H9 (cell line): ENCODE data around the gene NAPB. TPM values are rescaled to one million over a fixed set of nuclear protein-coding genes. Genes with fewer than 3 reads are reported as not detected.

Experiments
- DNase-seq: peaks from one replicate; pipeline ENCODE4 v3.0.0-alpha.2; 2017
- H2AFZ ChIP-seq: one replicate; pipeline ENCODE4 v1.6.1; 2013; ENCODE audit warnings: mild to moderate bottlenecking, low read length, control low read depth, moderate library complexity
- H2AK5ac ChIP-seq: 2 replicates; pipeline ENCODE4 v1.6.1; 2013; ENCODE audit warnings: low read length, control low read depth, mixed read lengths; ENCODE audit not compliant: insufficient read length
- H2BK120ac ChIP-seq: one replicate; pipeline ENCODE4 v1.6.1; 2013; ENCODE audit warnings: low read depth, mild to moderate bottlenecking, low read length, control low read depth, inconsistent platforms; ENCODE audit not compliant: poor library complexity, severe bottlenecking
- H2BK12ac ChIP-seq: 2 replicates; pipeline ENCODE4 v1.6.1; 2013; ENCODE audit warnings: low read length, control low read depth, mixed read lengths, low read depth; ENCODE audit not compliant: insufficient read length
- H2BK15ac ChIP-seq: 2 replicates; pipeline ENCODE4 v1.6.1; 2013; ENCODE audit warnings: low read depth, low read length, control low read depth
- H2BK20ac ChIP-seq: one replicate; pipeline ENCODE4 v1.6.1; 2013; ENCODE audit warnings: low read depth, mild to moderate bottlenecking, low read length, control low read depth, inconsistent platforms; ENCODE audit not compliant: poor library complexity, severe bottlenecking
- H2BK5ac ChIP-seq: 2 replicates; pipeline ENCODE4 v1.6.1; 2013; ENCODE audit warnings: low read length, control low read depth, mixed read lengths; ENCODE audit not compliant: insufficient read length
- H3K14ac ChIP-seq: 2 replicates; pipeline ENCODE4 v1.6.1; 2013; ENCODE audit warnings: low read length, control low read depth; ENCODE audit not compliant: insufficient read depth
- H3K18ac ChIP-seq: 2 replicates; pipeline ENCODE4 v1.6.1; 2013; ENCODE audit warnings: low read depth, mild to moderate bottlenecking, mixed read lengths, low read length, control low read depth; ENCODE audit not compliant: insufficient read length
- H3K23ac ChIP-seq: 2 replicates; pipeline ENCODE4 v1.6.1; 2013; ENCODE audit warnings: low read length, control low read depth, mixed read lengths, low read depth; ENCODE audit not compliant: insufficient read length
- H3K23me2 ChIP-seq: 2 replicates; pipeline ENCODE4 v1.6.1; 2013; ENCODE audit warnings: low read depth, mild to moderate bottlenecking, mixed read lengths, low read length, control low read depth; ENCODE audit not compliant: insufficient read length, poor library complexity, severe bottlenecking
- H3K27ac ChIP-seq: 2 replicates; pipeline ENCODE4 v1.5.1; 2013; ENCODE audit warnings: low read length, control low read depth, mixed read lengths, low read depth; ENCODE audit not compliant: insufficient read length
- H3K27me3 ChIP-seq: 2 replicates; pipeline ENCODE4 v1.6.1; 2013; ENCODE audit warnings: low read length, control low read depth, inconsistent platforms; ENCODE audit not compliant: insufficient read depth
- H3K4ac ChIP-seq: 2 replicates; pipeline ENCODE4 v1.6.1; 2013; ENCODE audit warnings: low read depth, mild to moderate bottlenecking, control low read depth, inconsistent platforms, low read length, moderate library complexity
- H3K4me1 ChIP-seq: 2 replicates; pipeline ENCODE4 v1.6.1; 2013; ENCODE audit warnings: low read length, control low read depth, inconsistent platforms; ENCODE audit not compliant: insufficient read depth
- H3K4me2 ChIP-seq: 2 replicates; pipeline ENCODE4 v1.6.1; 2013; ENCODE audit warnings: low read length, control low read depth, mixed read lengths; ENCODE audit not compliant: insufficient read length, insufficient read depth
- H3K56ac ChIP-seq: 2 replicates; pipeline ENCODE4 v1.6.1; 2013; ENCODE audit warnings: low read depth, mild to moderate bottlenecking, mixed read lengths, low read length, control low read depth; ENCODE audit not compliant: insufficient read length
- H3K79me1 ChIP-seq: 2 replicates; pipeline ENCODE4 v1.6.1; 2013; ENCODE audit warnings: low read depth, mild to moderate bottlenecking, moderate library complexity, low read length, control low read depth, inconsistent platforms; ENCODE audit not compliant: insufficient read depth, poor library complexity, severe bottlenecking
- H3K79me2 ChIP-seq: 2 replicates; pipeline ENCODE4 v1.6.1; 2013; ENCODE audit warnings: low read length, control low read depth, inconsistent platforms; ENCODE audit not compliant: insufficient read depth
- H3K9ac ChIP-seq: 2 replicates; pipeline ENCODE4 v1.6.1; 2013; ENCODE audit warnings: low read length, control low read depth, mixed read lengths; ENCODE audit not compliant: insufficient read length; ENCODE audit errors: extremely low read depth
- H3K9me3 ChIP-seq: one replicate; pipeline ENCODE4 v1.6.1; 2013; ENCODE audit warnings: low read depth, low read length, inconsistent platforms; ENCODE audit not compliant: control insufficient read depth
- H3T11ph ChIP-seq: one replicate; pipeline ENCODE4 v1.6.1; 2013; ENCODE audit warnings: mild to moderate bottlenecking, low read length, control low read depth, inconsistent platforms
- H4K20me1 ChIP-seq: one replicate; pipeline ENCODE4 v1.6.1; 2013; ENCODE audit not compliant: control insufficient read depth, insufficient read length, insufficient read depth
- H4K5ac ChIP-seq: 2 replicates; pipeline ENCODE4 v1.6.1; 2013; ENCODE audit warnings: low read depth, mild to moderate bottlenecking, mixed read lengths, low read length, control low read depth; ENCODE audit not compliant: insufficient read length
- H4K8ac ChIP-seq: replicated peaks from 2 replicates; pipeline ENCODE4 v1.6.1; 2013; ENCODE audit warnings: low read length, control low read depth, mixed read lengths, low read depth; ENCODE audit not compliant: insufficient read length
- H4K91ac ChIP-seq: 2 replicates; pipeline ENCODE4 v1.6.1; 2013; ENCODE audit warnings: low read depth, mild to moderate bottlenecking, moderate library complexity, mixed read lengths, low read length, control low read depth; ENCODE audit not compliant: insufficient read length
- H3K27ac Mint-ChIP-seq, 3 experiments: 2 replicates in 2 of 3; 3 replicates in 1 of 3; pipeline ENCODE4 v1.8.0; 2020 to 2021; ENCODE audit warnings: mixed read lengths in 3 of 3, mild to moderate bottlenecking in 1 of 3, moderate library complexity in 1 of 3
- H3K27me3 Mint-ChIP-seq: 2 replicates; pipeline ENCODE4 v1.8.0; 2021; ENCODE audit warnings: low read depth, mild to moderate bottlenecking, moderate library complexity, mixed read lengths
- H3K36me3 Mint-ChIP-seq, 3 experiments: 2 replicates in 2 of 3; 3 replicates in 1 of 3; pipeline ENCODE4 v1.8.0; 2020 to 2021; ENCODE audit warnings: low read depth in 3 of 3, mixed read lengths in 3 of 3; ENCODE audit not compliant: insufficient read depth in 1 of 3
- H3K4me1 Mint-ChIP-seq, 2 experiments: 2 replicates each; pipeline ENCODE4 v1.8.0; 2020; ENCODE audit warnings: mixed read lengths in 2 of 2
- H3K4me3 Mint-ChIP-seq, 2 experiments: 2 replicates in 1 of 2; 3 replicates in 1 of 2; pipeline ENCODE4 v1.8.0; 2020 to 2021; ENCODE audit warnings: mild to moderate bottlenecking in 2 of 2, mixed read lengths in 2 of 2, moderate library complexity in 1 of 2
- H3K9me3 Mint-ChIP-seq, 2 experiments: 2 replicates in 1 of 2; 3 replicates in 1 of 2; pipeline ENCODE4 v1.8.0; 2020; ENCODE audit warnings: mild to moderate bottlenecking in 2 of 2, mixed read lengths in 2 of 2, moderate library complexity in 1 of 2
- WGBS: extraction: QIAGEN DNeasy Blood & Tissue Kit; methylation state at CpG from one replicate; pipeline ENCODE4 v1.1.7; 2013; ENCODE audit warnings: missing lambda C conversion rate, low lambda C conversion rate, mixed read lengths; ENCODE audit not compliant: insufficient read length; ENCODE audit errors: extremely low coverage; 5-methylcytosine and 5-hydroxymethylcytosine counted together
- total RNA-seq: library from RNA; stranded (reverse); gene quantifications from 2 replicates; pipeline ENCODE4 v1.2.1, GENCODE V29; 2021
- TF ChIP-seq, protein P1 (sequence below): fragments of 200-600 bp; sonication (generic); conservative IDR thresholded peaks from 3 replicates; pipeline ENCODE4 v1.8.0; 2021; ENCODE audit warnings: antibody characterized with exemption, mild to moderate bottlenecking

Gene NAPB
- total RNA-seq, 1 experiment from 2014 or later = 10.4 TPM

DNA sequence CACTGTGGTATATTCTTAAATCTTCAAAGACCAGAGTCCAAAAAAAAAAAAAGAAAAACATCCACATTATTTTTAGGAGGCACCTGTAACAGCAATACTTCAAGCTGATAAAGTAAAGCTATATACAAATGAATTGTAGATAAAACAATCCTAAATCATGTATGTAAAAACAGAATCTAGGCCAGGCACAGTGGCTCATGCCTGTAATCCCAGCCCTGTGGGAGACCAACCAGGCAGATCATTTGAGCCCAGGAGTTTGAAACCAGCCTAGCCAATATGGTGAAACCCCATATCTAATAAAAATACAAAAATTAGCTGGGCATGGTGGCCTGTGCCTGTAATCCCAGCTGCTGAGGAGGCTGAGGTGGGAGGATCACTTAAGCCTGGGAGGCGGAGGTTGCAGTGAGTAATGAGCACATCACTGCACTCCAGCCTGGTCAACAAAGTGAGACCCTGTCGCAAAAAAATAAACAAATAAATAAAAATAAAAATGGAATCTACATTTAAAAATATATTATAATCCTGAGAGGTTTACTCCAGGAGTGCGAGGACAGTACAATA, 7.3 kb downstream of the NAPB start:
- Mint-ChIP-seq H3K36me3 (peaks cover 0 to 6% (median 0%) of the 10 kb centered on the region in 3 experiments; a peak in 2 of 7 replicates), H3K4me1 (peaks cover 8 to 23% of the 10 kb centered on the region in 2 experiments), H3K27ac (no peak overlapping the region), H3K4me3 (no peak overlapping the region), H3K27me3 (no peaks in the 10 kb centered on the region), H3K9me3 (no peaks in the 10 kb centered on the region)
- Histone ChIP-seq H3K23ac (no peak overlapping the region), H3K4me2 (no peak overlapping the region), H4K8ac (no peak overlapping the region), H3K79me1 (peaks cover 8% of the 10 kb centered on the region), H3K4ac (no peak overlapping the region), H3K14ac (no peak overlapping the region), H3K18ac (no peak overlapping the region), H3K9ac (no peak overlapping the region), H3K9me3 (no peaks in the 10 kb centered on the region), H2BK15ac (no peak overlapping the region), H2BK12ac (no peak overlapping the region), H3K23me2 (no peaks in the 10 kb centered on the region), H3T11ph (no peak overlapping the region), H3K56ac (no peak overlapping the region), H4K91ac (no peak overlapping the region), H4K20me1 (no peaks in the 10 kb centered on the region), H2BK120ac (no peak overlapping the region), H2AFZ (no peak overlapping the region), H2AK5ac (no peak overlapping the region), H2BK20ac (no peak overlapping the region), H2BK5ac (no peak overlapping the region), H3K27me3 (no peaks in the 10 kb centered on the region), H3K79me2 (peaks cover 15% of the 10 kb centered on the region; the same call in 1 of the 2 replicates), H3K4me1 (no peaks in the 10 kb centered on the region; the same call in 1 of the 2 replicates), H4K5ac (no peak overlapping the region), H3K27ac (no peak overlapping the region)
- no CpG with 5 or more reads among the region's 3 CpGs for WGBS
- DNase-seq = no peak
- TF ChIP-seq, protein P1, sequence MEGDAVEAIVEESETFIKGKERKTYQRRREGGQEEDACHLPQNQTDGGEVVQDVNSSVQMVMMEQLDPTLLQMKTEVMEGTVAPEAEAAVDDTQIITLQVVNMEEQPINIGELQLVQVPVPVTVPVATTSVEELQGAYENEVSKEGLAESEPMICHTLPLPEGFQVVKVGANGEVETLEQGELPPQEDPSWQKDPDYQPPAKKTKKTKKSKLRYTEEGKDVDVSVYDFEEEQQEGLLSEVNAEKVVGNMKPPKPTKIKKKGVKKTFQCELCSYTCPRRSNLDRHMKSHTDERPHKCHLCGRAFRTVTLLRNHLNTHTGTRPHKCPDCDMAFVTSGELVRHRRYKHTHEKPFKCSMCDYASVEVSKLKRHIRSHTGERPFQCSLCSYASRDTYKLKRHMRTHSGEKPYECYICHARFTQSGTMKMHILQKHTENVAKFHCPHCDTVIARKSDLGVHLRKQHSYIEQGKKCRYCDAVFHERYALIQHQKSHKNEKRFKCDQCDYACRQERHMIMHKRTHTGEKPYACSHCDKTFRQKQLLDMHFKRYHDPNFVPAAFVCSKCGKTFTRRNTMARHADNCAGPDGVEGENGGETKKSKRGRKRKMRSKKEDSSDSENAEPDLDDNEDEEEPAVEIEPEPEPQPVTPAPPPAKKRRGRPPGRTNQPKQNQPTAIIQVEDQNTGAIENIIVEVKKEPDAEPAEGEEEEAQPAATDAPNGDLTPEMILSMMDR = no peak
